ENCODE measurements around the gene ADAMTS6.

Gene ADAMTS6

DNA sequence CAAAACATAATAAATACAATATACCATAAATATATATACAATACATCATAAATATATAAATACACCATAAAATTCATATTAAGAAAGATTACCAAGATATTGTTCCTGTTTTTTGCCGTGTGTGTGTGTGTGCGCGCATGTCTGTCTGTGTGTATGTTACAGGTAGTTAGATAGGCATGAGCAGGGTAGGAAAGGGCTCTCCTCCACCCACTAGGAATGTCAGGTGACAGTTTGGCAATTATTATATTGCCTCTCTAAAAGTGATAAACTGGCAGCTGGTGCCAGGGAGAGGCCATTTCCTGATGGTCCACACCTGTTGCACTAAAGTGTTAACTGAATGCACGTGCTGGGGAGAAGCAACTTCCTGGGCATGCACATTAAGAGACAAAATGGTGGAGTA, 232.8 kb downstream of the ADAMTS6 start:
- H4K91ac ChIP-seq (ENCODE audit: low read depth, low read length, poor library complexity): no peak overlapping the region
- no peak overlapping the region for H3K4me2 ChIP-seq (ENCODE audit: insufficient read depth, low read length, poor library complexity, severe bottlenecking)
- no peak overlapping the region for H3K14ac ChIP-seq (ENCODE audit: low read length)
- no peak overlapping the region for H2BK120ac ChIP-seq (ENCODE audit: low read depth, low read length)
- no peak overlapping the region for H3K27ac ChIP-seq (replicated peaks; ENCODE audit: low read length)
- H3K4me1 ChIP-seq (ENCODE audit: control insufficient read depth in 2 of 2, insufficient read depth in 1 of 2, low read depth in 1 of 2, low read length in 2 of 2): no peaks in the 10 kb centered on the region
- H3K9ac ChIP-seq (ENCODE audit: low read depth, low read length, poor library complexity): no peak overlapping the region
- H3K23ac ChIP-seq (ENCODE audit: low read depth, low read length, poor library complexity): no peak overlapping the region
- no CpG with 5 or more reads among the region's 4 CpGs for WGBS, 2 donors (ENCODE audit: extremely low coverage in 2 of 2, insufficient read length in 2 of 2, insufficient replicate concordance in 1 of 2)
- no peak overlapping the region for H3K4ac ChIP-seq (ENCODE audit: low read length)
- no peaks in the 10 kb centered on the region for H3K27me3 ChIP-seq (ENCODE audit: control insufficient read depth in 3 of 3, insufficient read depth in 3 of 3, low read depth in 1 of 3, low read length in 3 of 3)
- H3K79me1 ChIP-seq (ENCODE audit: low read depth, low read length): no peaks in the 10 kb centered on the region
- H3K36me3 ChIP-seq (replicated peaks in 1 of 2; ENCODE audit: control insufficient read depth in 2 of 2, insufficient read depth in 2 of 2, low read length in 2 of 2): no peaks in the 10 kb centered on the region
- no peak overlapping the region for H2AK5ac ChIP-seq (ENCODE audit: low read depth, low read length)
- no peak for DNase-seq (ENCODE audit: low spot score)
- H2BK5ac ChIP-seq (ENCODE audit: low read length): no peak overlapping the region
- no peak overlapping the region for H4K8ac ChIP-seq (ENCODE audit: low read depth, low read length)
- no peak overlapping the region for H2BK12ac ChIP-seq (ENCODE audit: low read length)
- H3K18ac ChIP-seq (ENCODE audit: low read length): no peak overlapping the region
- no peak overlapping the region for H2AFZ ChIP-seq (ENCODE audit: low read length)
- H2BK15ac ChIP-seq (ENCODE audit: low read length): no peak overlapping the region
- H3K9me3 ChIP-seq (replicated peaks in 1 of 2; ENCODE audit: control insufficient read depth in 2 of 2, insufficient read depth in 1 of 2, low read depth in 1 of 2, low read length in 2 of 2): no peaks in the 10 kb centered on the region
- H3K4me3 ChIP-seq (ENCODE audit: low read length in 2 of 2): no peak overlapping the region

DNA sequence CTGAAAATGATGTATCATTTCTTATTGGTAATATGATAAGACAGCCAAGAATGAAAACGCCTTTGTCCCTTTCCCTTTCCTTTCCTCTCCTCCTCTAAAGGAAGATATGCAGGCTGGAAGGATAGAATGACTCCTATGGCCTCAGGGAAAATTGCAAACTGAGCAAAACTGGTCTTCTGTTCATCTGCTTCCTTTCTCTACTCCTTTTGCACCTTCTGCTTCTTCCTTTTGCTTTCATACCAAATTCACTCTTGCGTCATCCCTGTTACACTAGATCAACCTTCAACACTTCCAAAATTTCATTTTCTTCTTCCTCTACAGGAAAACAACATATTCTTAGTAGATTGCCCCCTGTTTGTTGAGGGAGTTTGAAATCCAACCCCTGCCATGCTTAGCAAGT, 234.1 kb downstream of the ADAMTS6 start:
- Histone ChIP-seq H3K79me1 (ENCODE audit: low read depth, low read length) (no peaks in the 10 kb centered on the region), H3K23ac (ENCODE audit: low read depth, low read length, poor library complexity) (no peak overlapping the region), H2BK15ac (ENCODE audit: low read length) (no peak overlapping the region), H4K91ac (ENCODE audit: low read depth, low read length, poor library complexity) (no peak overlapping the region), H3K9me3 (replicated peaks in 1 of 2; ENCODE audit: control insufficient read depth in 2 of 2, insufficient read depth in 1 of 2, low read depth in 1 of 2, low read length in 2 of 2) (no peaks in the 10 kb centered on the region), H3K27ac (replicated peaks; ENCODE audit: low read length) (no peak overlapping the region), H2BK120ac (ENCODE audit: low read depth, low read length) (no peak overlapping the region), H3K4me3 (ENCODE audit: low read length in 2 of 2) (no peak overlapping the region), H2AFZ (ENCODE audit: low read length) (no peak overlapping the region), H2AK5ac (ENCODE audit: low read depth, low read length) (no peak overlapping the region), H3K36me3 (replicated peaks in 1 of 2; ENCODE audit: control insufficient read depth in 2 of 2, insufficient read depth in 2 of 2, low read length in 2 of 2) (no peaks in the 10 kb centered on the region), H3K27me3 (ENCODE audit: control insufficient read depth in 3 of 3, insufficient read depth in 3 of 3, low read depth in 1 of 3, low read length in 3 of 3) (no peaks in the 10 kb centered on the region), H2BK5ac (ENCODE audit: low read length) (no peak overlapping the region), H3K14ac (ENCODE audit: low read length) (no peak overlapping the region), H3K4me1 (ENCODE audit: control insufficient read depth in 2 of 2, insufficient read depth in 1 of 2, low read depth in 1 of 2, low read length in 2 of 2) (no peaks in the 10 kb centered on the region), H3K4me2 (ENCODE audit: insufficient read depth, low read length, poor library complexity, severe bottlenecking) (no peak overlapping the region), H4K8ac (ENCODE audit: low read depth, low read length) (no peak overlapping the region), H2BK12ac (ENCODE audit: low read length) (no peak overlapping the region), H3K18ac (ENCODE audit: low read length) (no peak overlapping the region), H3K9ac (ENCODE audit: low read depth, low read length, poor library complexity) (no peak overlapping the region), H3K4ac (ENCODE audit: low read length) (no peak overlapping the region)
- DNase-seq (ENCODE audit: low spot score): no peak
- 100% methylated on average over 1 of the region's 2 CpGs; no CpG with 5 or more reads in 1 of the 2 donors for WGBS, 2 donors (ENCODE audit: extremely low coverage in 2 of 2, insufficient read length in 2 of 2, insufficient replicate concordance in 1 of 2)

DNA sequence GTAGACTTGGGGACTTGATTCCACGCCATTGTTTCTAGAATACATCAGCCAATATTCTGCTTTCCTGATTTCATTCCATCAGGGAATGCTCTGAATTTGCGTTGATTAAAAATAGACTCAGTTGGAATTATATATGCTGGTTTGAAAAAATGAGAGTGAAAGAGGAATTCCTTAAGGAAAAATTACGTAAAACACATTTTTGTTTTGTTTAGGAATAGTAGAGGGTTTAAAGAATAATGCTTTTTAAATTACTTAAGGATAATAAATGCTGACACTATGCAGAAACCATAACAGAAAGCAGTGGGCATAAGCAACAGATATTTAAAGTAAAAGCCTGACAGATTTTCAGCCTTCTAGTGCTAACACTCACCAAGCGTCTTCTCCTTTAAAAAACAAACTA, 235.0 kb downstream of the ADAMTS6 start:
- Histone ChIP-seq H4K91ac (ENCODE audit: low read depth, low read length, poor library complexity) (no peak overlapping the region), H3K4me2 (ENCODE audit: insufficient read depth, low read length, poor library complexity, severe bottlenecking) (no peak overlapping the region), H2AK5ac (ENCODE audit: low read depth, low read length) (no peak overlapping the region), H3K27ac (replicated peaks; ENCODE audit: low read length) (no peak overlapping the region), H2AFZ (ENCODE audit: low read length) (no peak overlapping the region), H3K4ac (ENCODE audit: low read length) (no peak overlapping the region), H3K9me3 (replicated peaks in 1 of 2; ENCODE audit: control insufficient read depth in 2 of 2, insufficient read depth in 1 of 2, low read depth in 1 of 2, low read length in 2 of 2) (no peaks in the 10 kb centered on the region), H3K79me1 (ENCODE audit: low read depth, low read length) (no peaks in the 10 kb centered on the region), H3K4me1 (ENCODE audit: control insufficient read depth in 2 of 2, insufficient read depth in 1 of 2, low read depth in 1 of 2, low read length in 2 of 2) (no peaks in the 10 kb centered on the region), H3K27me3 (ENCODE audit: control insufficient read depth in 3 of 3, insufficient read depth in 3 of 3, low read depth in 1 of 3, low read length in 3 of 3) (no peaks in the 10 kb centered on the region), H3K23ac (ENCODE audit: low read depth, low read length, poor library complexity) (no peak overlapping the region), H2BK5ac (ENCODE audit: low read length) (no peak overlapping the region), H3K18ac (ENCODE audit: low read length) (no peak overlapping the region), H3K9ac (ENCODE audit: low read depth, low read length, poor library complexity) (no peak overlapping the region), H3K14ac (ENCODE audit: low read length) (no peak overlapping the region), H2BK15ac (ENCODE audit: low read length) (no peak overlapping the region), H3K4me3 (ENCODE audit: low read length in 2 of 2) (no peak overlapping the region), H2BK120ac (ENCODE audit: low read depth, low read length) (no peak overlapping the region), H2BK12ac (ENCODE audit: low read length) (no peak overlapping the region), H4K8ac (ENCODE audit: low read depth, low read length) (no peak overlapping the region), H3K36me3 (replicated peaks in 1 of 2; ENCODE audit: control insufficient read depth in 2 of 2, insufficient read depth in 2 of 2, low read length in 2 of 2) (no peaks in the 10 kb centered on the region)
- no peak for DNase-seq (ENCODE audit: low spot score)
- WGBS, 2 donors (ENCODE audit: extremely low coverage in 2 of 2, insufficient read length in 2 of 2, insufficient replicate concordance in 1 of 2): 100% methylated on average over 1 of the region's 4 CpGs; no CpG with 5 or more reads in 1 of the 2 donors

DNA sequence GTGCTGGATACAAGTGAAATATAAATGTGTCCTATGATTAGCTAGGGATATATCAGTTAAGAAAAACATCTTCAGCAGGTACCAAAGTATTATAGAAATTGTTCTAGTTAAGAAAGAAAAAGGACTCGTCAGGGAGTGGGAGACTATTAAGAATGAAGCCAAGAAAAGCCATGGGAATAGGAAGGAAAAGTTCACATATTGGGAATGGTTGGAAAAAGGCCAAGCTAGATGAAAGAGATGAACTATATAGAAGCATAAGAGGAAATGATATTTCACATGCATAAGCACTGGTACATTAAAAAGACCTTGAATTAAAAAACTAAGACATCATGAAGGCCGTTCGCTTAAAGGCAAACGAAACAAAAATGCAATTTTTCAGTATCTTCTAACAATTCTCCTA, 237.7 kb downstream of the ADAMTS6 start:
- Histone ChIP-seq H3K9ac (ENCODE audit: low read depth, low read length, poor library complexity) (no peak overlapping the region), H3K4ac (ENCODE audit: low read length) (no peak overlapping the region), H2BK15ac (ENCODE audit: low read length) (no peak overlapping the region), H3K4me3 (ENCODE audit: low read length in 2 of 2) (no peak overlapping the region), H3K79me1 (ENCODE audit: low read depth, low read length) (no peaks in the 10 kb centered on the region), H4K8ac (ENCODE audit: low read depth, low read length) (no peak overlapping the region), H2BK12ac (ENCODE audit: low read length) (no peak overlapping the region), H3K18ac (ENCODE audit: low read length) (no peak overlapping the region), H3K23ac (ENCODE audit: low read depth, low read length, poor library complexity) (no peak overlapping the region), H3K4me1 (ENCODE audit: control insufficient read depth in 2 of 2, insufficient read depth in 1 of 2, low read depth in 1 of 2, low read length in 2 of 2) (no peaks in the 10 kb centered on the region), H3K27ac (replicated peaks; ENCODE audit: low read length) (no peak overlapping the region), H2BK5ac (ENCODE audit: low read length) (no peak overlapping the region), H3K27me3 (ENCODE audit: control insufficient read depth in 3 of 3, insufficient read depth in 3 of 3, low read depth in 1 of 3, low read length in 3 of 3) (no peaks in the 10 kb centered on the region), H3K14ac (ENCODE audit: low read length) (no peak overlapping the region), H3K9me3 (replicated peaks in 1 of 2; ENCODE audit: control insufficient read depth in 2 of 2, insufficient read depth in 1 of 2, low read depth in 1 of 2, low read length in 2 of 2) (no peaks in the 10 kb centered on the region), H3K4me2 (ENCODE audit: insufficient read depth, low read length, poor library complexity, severe bottlenecking) (no peak overlapping the region), H2BK120ac (ENCODE audit: low read depth, low read length) (no peak overlapping the region), H4K91ac (ENCODE audit: low read depth, low read length, poor library complexity) (no peak overlapping the region), H3K36me3 (replicated peaks in 1 of 2; ENCODE audit: control insufficient read depth in 2 of 2, insufficient read depth in 2 of 2, low read length in 2 of 2) (no peaks in the 10 kb centered on the region), H2AK5ac (ENCODE audit: low read depth, low read length) (no peak overlapping the region), H2AFZ (ENCODE audit: low read length) (no peak overlapping the region)
- DNase-seq (ENCODE audit: low spot score): no peak
- WGBS, 2 donors (ENCODE audit: extremely low coverage in 2 of 2, insufficient read length in 2 of 2, insufficient replicate concordance in 1 of 2): no CpG with 5 or more reads among the region's 4 CpGs
